Stimulated activated CD8-positive, alpha-beta memory T cell treated with anti-CD3 and anti-CD28 coated beads, Interleukin-4, amount 100 ng/mL, for 48 hours (primary cell): ENCODE results near the gene R3HDM4.
"Not testable (repeated sequence)": the region's sequence is repeated elsewhere in the genome, so short reads cannot be mapped to it uniquely, and the experiment has no call there.

Experiments used
- DNase-seq: peaks from one replicate; pipeline ENCODE4 v3.0.0-alpha.2; 2020

Gene R3HDM4

DNA sequence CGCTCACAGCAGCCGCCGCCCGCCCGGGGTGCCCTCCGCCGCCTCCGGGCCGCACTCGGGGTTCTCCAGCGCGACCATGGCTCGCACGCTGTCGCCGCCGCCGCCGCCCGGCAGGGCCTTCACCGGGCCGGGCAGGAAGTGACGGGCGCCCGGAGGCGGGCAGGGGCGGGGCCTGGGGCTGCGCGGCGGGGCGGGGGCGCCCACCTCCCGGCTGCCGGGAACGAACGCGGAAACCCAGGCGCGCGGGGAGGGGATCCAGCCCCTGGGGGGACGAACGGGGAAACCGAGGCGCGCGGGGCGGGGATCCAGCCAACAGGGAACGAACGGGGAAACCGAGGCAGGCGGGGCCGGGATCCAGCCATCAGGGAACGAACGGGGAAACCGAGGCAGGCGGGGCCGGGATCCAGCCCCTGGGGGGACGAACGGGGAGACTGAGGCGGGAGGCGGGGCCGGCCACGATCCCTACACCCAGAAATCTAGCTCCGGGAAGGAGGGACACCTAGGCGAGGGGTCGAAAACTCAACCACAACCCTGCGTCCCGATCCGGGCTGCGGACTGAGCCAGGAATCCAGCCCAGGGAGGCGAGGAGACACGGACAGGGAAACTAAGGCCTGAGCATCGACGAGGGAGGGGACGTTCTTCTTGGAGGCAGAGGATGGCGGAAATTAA lies at the start of gene R3HDM4:
Gene R3HDM4, minus strand, starts transcription at position 140 of the 669 bp plus-strand sequence. Its CDS starts 62 bp downstream, at position 78.
- DNase-seq, result peak; percentile 89

DNA sequence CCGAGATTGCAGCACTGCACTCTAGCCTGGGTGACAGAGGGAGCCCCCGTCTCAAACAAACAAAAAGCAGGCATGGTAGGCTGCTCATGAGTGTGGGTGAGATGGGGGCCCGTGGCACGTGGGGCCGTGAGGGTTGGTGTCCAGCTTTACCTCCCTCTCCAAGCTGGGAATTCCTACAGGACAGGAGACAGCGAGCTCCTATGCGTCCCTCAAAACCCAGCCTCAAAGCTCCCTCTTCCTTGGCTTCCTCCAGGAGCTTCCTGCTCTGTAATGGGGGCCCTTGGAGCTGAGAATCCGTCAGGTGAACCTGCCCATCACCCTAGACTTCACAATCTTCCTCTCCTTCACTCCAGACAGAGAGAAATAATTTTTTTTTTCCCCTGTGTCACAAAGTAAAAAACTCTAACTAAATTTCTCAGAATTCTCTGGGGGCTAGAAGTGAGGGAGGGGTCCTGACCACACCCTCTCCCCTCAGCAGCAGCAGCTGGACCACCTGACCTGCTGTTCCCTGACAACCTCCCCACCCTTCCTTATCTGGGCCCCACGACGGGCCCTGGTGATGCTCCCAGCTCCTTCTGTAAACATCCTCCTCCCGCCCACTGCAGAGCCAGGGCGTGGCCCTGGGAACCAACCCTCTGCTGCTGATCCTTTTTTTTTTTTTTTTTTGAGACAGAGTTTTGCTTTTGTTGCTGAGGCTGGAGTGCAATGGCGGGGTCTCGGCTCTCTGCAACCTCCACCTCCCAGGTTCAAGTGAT lies 49.0 kb upstream of the R3HDM4 start:
- DNase-seq, result no peak

DNA sequence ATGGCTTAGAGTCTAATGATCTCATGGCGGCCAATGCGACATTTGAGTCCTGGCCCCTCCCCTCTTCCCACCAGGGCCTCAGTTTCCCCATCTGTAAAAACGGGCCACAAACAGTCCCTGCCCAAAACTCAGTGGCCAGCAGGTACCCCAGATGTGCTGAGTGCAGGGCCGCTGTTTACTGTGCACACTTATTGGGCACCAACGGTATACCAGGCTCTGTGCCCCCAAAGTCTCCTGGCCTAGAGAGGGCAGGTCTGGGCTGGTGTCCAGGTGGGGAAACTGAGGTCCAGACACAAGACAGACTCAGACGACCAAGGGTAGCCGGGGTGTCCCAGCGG lies 47.6 kb upstream of the R3HDM4 start:
- no peak for DNase-seq

DNA sequence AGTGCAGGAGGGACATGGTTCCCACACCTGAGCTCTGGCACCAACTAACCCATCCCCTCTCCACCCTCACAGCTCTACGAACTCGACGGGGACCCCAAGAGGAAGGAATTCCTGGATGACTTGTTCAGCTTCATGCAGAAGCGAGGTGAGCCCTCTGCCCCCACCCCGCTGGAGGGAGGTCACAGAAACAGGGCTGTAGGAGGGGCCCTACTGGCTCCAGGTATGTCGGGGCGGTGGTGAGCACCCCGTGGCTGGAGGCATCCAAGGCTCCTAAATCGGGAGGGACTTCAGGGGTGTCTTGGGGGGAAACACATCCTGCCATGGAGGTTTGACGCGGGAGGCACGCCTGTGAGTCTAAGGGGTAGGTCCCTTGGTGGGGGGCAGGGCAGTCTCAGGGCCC lies 47.0 kb upstream of the R3HDM4 start:
- DNase-seq, result no peak

DNA sequence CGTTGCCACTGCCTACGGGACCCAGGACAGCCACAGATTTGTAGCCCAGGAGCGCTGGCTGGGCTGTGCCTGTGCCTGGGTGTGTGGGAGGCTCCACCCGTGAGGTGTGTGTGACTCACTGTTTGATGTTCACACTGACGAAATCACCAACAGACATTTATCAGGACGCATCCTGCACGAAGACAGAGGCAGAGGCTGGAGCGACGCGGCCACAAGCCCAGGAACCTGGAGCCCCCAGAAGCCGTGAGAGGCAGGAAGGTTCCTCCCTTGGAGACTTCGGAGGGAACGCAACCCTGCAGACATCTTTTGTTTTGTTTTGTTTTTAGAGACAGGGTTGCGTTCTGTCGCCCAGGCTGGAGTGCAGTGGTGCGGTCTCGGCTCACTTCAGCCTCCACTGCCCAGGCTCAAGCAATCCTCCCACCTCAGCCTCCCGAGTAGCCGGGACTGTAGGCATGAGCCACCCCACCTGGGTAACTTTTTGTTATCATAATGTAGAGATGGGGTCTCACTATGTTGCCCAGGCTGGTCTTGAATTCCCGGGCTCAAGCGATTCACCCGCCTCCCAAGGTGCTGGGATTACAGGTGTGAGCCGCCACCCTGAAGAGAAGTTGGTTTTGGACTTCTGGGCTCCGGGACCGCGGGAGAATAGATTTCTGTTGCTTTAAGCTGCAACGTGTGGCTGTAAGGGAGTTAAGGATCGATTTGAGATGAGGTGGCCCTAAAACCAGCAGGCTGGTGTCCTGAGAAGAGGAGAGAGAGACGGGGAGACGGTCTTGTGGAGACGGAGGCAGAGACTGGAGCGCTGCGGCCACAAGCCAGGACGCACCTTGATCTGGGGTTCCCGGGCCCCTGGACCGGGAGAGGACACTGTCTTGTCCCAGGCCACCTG lies 46.2 kb upstream of the R3HDM4 start:
- peak; percentile 56 for DNase-seq

DNA sequence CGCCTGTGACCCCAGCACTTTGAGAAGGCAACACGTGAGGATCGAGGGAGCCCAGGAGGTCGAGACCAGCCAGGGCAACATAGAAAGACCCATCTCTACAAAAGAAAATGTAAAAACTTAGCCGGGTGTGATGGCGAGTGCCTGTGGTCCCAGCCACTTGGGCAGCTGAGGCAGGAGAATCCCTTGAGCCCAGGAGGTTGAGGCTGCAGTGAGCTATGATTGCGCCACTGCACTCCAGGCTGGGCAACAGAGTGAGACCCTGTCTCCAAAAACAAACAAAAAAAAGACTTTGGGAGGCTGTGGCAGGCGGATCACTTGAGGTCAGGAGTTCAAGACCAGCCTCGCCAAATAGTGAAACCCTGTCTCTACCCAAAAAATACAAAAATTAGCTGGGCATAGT lies 44.6 kb upstream of the R3HDM4 start:
- not testable (repeated sequence) for DNase-seq

DNA sequence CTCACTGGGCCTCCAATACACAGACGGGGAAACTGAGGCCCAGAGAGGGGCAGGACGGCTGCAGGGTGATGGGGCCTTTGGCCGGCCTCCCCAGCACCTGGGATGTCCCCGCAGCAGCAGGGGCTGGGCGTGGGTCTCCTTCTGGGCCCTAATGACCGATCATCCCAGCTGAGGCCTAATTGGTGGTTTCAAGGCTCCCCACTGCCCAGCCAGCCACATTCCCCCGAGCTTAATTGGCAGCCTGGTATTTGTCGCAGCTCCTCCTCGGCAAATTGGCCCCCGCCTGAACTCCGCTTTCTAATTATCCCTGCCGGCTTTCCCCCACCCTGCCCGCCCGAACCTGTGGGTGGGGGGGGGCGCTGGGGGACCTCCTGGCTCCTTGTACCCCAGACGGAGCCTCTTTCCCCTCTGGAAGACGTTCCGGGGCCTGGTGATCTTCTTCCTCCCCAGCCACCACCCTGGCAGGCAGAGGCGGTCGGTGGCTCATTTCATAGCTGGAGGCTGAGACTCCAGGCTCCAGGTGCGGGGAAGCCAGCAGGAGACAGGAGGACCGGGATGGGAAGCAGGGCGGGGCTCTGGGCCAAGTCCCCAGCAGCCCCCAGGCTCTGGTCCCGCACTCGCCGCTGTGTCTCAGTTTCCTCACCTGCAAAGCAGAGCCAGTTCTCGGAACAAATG lies 43.9 kb upstream of the R3HDM4 start:
- no peak for DNase-seq

DNA sequence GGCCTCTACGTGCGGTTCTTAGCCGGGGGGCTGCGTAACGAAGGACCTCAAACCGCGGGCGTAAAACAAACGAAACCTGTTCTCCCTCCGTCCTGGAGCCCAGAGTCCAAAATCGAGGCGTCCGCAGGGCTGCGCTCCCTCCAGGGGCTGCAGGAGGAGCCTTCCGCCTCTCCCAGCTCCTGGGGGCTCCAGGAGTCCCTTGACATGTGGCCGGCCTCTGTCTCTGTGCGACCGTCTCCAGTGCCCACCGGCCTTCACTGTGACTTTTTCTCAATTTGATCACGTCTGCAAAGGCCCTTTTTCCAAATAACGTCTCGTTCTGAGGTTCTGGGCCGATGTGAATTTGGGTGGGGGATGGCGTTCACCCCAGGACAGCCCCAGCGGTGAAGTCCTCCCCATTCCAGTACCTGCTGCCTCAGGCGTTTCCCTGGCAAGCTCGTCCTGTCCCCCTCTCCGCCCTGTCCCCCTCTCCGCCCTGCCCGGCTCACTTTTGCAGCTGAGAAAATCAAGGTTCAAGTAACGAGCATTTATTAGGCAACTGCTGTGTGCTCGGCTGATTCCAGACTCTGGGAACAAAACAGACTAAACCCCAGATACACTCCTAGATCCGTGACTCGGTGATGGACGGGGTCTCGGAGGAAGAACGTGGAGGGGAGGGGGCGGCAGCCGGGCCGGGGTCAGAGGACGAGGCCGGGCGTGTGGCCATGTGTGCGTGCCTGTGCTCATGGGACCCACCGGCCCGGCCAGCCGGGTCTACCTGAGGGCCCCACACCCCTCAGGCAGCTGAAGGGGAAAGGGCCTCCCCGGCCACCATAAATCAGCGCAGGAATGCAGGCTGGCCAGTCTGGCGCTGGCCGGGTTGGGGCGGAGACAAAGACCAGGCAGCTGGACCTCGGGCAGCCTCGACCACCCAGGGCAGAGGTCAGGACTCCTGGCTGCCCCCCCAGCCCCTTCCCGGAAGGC lies 43.1 kb upstream of the R3HDM4 start:
- no peak for DNase-seq

DNA sequence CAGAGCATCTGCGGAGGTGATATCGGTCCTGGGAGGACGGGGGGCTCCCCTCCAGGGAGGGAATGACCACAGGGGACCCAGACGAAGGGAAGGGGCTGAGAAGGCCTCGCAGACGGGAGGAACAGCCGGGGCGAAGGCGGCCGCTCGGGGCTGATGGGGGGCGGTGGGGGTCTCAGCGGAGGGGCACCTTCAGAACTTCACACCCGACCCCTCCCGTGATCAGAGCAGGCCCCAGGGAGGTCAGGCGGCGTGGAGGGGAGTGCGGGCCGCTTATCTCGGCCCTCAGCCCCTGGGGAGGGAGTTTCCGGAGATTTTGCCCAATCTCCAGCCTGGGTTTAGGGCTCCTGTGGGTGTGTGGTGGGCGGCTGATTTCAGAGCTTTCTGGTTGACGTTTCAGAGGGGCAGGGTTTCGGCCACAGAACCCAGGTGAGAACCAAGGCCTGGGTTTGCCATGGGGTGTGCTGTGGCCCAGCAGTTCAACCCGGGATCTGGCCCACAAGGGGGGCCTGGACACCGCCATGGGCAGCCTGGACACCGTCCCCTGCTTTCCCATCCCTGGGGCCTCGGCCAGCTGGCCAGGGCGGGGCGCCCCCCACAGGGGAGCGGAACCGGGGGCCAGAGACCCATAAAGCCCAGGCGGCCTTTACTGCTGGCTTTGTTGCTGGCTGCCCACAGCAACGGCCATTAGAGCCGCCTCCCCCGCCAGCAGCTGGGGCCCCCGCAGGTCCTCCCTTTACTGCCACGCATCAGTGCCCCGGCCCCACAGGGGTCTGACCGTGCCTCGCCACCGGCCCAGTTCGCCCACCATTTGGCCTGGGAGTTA lies 41.9 kb upstream of the R3HDM4 start:
- DNase-seq, result no peak

DNA sequence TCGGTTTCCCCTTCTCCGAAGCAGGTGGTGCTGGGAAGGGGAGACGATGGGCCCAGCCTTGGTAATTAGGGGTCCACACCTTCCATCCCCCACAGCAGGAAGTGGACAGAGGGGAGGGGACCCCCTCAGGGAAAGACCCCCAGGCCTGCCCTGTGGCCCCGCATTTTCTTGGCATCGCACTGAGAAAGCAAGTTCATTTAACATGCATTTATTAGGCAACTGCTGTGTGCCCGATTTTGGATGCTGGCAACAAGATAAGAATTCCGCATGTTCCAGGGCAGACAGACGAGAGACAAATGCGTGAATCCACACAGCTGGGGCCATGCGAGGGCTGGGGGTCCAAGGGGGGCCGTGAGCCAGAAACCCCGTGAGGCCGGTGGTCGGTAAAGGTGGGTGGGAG lies 41.3 kb upstream of the R3HDM4 start:
- DNase-seq, result no peak

DNA sequence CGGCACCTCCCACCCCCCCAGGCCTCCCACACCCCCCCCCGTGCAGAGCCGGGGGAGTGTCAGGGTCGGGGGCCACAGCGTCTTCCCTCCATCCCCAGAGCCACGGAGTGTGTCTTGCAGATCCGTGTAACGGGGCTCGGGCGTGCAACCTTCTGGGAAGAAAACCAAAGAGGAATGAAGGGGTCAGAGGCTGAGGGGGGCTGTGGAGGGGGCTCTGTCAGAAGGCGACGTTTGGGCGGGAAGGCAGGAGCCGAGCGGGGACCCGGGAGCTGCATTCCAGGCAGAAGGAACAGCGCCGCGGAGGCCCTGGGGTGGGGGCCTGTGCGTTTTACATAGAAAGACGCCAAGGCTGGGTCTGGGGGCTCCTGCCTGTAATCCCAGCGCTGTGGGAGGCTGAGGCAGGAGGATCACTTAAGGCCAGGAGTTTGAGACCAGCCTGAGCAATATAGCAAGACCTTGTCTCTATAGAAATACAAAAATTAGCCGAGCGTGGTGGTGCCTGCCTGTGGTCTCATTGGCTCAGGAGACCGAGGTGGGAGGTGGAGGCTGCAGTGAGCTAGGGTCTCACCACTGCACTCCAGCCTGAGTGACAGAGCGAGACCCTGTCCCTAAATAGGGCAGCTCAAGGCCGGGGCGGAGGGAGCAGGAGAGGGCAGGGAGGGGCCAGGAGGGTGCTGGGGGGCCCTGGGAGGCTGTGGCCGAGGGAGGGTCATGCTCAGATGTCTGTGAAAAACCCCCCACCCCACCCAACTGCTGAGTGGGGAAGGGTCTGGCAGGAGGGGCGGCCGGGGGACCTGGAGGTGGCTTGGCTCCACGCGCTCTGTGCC lies 40.6 kb upstream of the R3HDM4 start:
- no peak for DNase-seq

DNA sequence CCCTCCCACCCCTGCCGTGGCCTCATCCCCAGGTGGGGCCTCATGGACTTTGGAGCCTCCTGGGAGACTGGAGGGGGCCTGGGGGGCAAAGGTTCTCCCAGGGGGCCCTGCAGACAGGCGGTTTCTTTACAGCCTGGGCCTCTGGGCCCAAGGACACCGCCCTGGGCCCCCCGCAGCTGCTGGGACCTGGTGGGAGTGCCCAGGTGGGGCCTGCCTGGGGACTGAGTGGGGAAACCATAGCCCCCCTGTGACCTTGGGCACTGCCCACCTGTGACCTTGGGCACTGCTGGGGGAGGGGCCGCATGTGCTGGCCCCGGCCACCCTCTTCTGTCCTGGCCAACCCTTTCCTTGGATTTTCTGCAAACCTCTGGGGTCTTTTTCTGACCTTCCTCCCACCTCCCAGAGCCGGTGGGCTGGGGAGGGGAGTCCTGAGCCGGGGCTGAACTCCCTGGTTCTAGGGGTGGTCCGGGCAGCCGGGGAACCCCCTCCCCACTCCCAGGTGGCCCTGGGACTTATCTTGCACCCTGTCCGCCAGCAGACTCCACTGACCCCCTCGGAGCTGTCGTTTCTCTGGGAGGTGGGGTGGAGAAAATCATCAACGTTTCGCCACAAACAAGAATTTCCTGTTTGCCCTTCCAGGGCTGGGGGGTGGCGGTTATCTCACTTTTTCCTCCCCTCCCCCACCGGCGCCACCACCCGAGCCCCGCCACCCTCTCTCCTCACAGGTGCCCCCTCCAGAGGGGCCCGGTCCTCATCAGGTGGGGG lies 39.8 kb upstream of the R3HDM4 start:
- DNase-seq, result no peak

DNA sequence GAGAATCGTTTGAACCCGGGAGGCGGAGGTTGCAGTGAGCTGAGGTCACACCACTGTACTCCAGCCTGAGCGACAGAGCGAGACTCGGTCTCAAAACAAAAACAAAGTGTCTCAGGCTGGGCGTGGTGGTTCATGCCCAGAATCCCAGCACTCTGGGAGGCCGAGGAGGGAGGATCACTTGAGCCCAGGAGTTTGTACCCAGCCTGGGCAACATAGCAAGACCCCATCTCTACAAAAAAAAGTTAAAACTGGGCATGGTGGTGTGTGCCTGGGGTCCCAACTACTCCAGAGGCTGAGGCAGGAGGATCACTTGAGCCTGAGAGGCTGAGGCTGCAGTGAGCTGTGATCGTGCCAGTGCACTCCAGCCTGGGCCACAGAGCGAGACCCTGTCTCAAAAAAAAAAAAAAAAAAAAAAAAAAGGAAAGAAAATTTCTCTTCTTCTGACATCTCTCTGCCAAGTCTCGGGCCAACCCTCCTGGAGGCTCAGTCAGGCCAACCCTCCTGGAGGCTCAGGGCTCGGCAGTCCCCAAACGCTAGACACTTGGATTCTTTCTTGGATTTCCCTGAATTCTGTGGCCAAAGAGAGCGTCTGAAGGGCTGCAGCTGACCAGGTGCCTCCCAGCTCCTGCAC lies 39.1 kb upstream of the R3HDM4 start:
- no peak for DNase-seq

DNA sequence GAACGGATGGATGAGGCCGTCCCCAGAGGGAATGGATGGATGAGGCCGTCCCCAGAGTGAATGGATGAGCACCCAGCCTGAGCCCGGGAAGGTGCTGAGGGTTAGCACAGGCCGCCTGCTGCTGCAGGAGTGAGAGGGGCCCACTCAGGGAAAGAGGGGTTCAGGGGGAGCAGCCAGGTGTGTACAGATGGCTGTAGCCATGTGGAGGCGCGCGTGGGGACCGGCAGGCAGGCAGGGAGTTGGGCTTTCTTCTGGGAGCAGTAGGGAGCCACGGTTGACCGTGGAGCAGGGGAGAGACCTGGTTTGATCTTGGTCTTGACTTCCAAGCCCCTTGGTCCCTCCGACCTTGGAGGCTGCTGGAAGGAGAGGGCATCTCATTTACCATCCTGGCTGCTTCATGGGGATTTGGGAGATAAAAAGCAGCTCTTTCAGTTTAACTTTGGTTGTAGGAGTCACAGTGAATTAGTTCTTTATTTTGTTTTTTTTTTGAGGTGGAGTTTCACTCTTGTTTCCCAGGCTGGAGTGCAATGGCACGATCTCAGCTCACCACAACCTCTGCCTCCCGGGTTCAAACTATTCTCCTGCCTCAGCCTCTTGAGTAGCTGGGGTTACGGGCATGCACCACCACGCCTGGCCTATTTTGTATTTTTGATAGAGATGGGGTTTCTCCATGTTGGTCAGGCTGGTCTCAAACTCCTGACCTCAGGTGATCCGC lies 37.5 kb upstream of the R3HDM4 start:
- DNase-seq, result no peak

DNA sequence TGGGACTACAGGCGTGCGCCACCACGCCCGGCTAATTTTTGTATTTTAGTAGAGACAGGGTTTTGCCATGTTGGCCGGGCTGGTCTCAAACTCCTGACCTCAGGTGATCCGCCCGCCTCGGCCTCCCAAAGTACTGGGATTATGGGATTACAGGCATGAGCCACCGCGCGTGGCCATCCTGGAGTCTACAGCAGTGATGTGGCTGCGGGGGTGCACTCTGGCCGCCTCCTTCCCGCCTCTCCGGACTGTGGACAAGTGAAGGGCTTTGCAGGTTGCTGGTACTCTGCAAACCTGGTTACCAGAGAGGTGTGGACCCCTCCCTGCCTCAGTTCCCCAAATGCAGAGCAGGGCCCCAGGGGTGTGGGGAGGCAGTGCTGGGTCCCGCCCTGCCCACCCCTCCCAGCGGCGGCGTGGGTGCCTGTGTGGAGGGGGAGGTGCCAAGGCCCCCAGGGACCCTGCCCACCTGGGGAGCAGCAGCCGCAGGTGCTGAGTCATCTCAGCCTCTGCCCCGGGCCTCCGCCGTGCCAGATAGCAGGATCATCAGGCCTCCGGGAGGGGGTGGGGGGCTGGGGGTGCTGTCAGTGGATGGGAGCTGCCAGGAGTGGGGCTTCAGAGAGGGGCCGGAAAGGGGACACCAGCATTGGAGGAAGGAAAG lies 36.0 kb upstream of the R3HDM4 start:
- DNase-seq, result no peak

DNA sequence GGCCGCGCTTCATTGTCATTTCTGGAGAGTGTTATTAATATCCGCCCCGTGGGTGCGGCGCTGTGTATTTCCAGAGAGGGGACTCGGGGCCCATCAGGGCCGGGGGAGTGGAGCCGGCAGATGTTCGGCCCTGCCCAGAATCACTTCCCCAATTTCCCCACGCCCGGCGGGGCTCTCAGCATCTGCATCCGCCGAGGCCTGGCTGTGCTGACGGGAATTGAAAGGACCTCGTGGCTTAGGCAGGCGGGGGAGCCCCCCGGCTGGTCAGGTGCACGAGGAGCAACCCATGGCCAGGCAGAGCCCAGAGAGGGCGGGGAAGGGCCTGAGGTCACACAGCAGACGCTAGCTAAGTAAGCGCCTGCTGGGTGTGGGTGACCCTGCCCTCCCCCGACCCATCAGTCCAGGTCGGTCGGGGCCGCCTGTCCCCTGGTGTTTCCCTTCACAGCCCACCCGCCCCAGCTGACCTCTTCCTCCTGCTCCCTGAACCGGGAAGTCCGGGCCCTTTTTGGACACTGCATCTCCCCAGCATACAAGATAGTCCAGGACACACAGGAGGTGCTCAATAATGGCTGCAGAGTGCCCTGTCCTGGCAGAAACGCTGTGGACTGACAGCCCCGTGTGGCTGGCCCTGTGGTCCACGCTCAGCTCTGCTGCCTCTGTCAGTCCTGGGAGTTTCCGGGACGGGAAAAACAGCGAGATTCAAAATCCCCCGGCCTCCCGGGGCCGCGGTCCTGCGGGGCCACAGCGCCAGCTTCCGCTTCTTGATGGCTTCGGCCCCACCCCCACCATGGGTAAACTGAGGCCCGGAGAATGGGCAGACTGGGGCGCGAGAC lies 34.9 kb upstream of the R3HDM4 start:
- DNase-seq, result no peak
